ENCODE measurements around the gene MZT1.

Gene MZT1

DNA sequence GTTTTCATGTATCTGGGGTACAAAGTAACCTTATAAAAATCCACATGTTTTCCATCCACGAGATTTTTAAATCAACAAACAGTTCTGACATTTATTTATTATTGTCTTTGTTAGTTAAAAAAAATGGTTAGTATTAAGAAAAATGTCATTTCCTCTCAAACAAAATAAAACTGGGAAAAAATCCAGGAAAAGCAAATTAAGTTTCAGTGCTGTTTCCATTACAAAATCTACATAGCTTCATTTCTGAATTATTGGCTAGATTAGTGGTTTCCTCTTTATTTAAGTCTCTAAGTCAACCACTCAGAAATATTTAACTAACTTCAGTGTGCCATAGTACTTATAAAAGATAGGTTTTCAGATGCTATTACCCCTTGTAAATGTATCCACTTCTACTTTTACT is 49.1 kb downstream of the MZT1 start:
- no peak for DNase-seq

DNA sequence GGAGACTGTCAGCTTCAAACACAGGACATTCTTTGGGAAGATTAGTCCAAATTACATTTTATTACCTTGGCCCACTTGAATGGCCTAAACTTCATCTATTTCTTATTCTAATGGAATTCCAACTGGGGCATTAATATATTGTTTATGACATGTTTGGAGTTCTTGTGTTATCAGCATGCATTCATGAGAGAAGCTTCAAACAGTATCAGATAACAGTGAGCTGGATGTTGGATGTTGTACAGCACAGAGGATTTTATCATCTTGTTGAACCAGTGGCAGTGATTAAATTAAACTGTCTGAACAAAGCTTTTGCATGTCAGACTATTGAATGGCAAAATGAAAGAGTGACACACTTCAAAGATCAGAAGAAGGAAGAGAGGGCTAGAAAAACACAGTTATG is 50.0 kb downstream of the MZT1 start:
- no peak for DNase-seq

DNA sequence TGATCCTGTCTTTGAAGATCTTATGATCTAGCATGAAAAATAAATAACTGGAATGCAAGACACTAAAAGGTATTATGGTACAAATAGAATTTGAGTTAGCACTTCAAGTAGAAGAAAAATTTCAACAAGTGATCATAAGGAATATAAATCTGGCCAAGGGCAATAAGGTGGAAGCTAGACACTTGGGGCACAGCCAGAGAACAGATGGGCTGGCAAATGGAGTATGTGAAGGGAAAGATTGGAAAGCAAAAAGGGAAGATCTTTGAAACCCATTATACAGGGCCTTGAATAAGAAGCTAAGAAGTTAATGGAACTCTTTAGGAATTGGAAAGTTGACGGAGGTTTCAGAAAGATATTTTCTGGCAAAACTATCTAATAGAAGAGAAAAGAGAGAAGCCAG is 61.0 kb downstream of the MZT1 start:
- DNase-seq = no peak

DNA sequence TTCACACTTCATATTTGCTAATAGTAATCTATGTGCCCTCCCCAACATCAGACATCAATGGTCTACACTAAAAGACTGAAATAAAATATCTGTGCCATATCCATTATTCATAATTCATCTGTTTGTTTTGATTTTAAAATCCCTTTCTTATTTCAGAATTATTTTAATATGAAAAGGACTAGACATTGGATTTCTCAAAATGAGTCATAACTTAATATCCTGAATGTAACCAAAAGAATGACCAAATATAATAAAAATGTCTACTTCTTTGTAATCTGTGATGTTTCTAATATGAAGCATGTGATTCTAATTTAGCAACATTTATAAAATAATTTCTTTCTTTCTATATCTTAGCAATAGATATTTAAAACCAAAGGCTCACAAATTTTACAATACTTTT is 64.9 kb downstream of the MZT1 start:
- DNase-seq = no peak

Data from effector CD8-positive, alpha-beta T cell (primary cell).